ENCODE data around the gene PLA2G3.
"Not testable (repeated sequence)": the region's sequence is repeated elsewhere in the genome, so short reads cannot be mapped to it uniquely, and the experiment has no call there.

The PLA2G3 gene

DNA sequence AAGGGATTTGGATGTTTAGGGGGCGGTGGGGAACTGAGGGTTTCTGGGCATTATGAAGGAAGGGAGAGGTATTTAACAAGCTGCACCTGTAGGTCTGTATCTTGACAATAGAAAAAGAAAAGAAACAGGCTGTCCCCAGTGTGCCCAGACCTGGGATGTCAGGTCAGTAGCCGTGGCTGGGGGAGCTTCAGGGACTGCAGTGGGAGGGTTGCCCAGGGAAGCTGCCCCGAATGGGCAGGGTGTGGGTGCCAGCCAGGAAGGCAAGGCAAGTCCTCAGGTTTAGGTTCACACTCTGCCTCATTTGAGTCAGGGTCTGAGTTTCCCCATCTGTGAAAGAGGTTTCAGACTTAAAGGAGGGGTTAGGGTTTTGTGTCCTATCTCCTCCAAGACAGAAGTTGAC lies 16.0 kb downstream of the PLA2G3 start:
- no peak for DNase-seq (ENCODE audit: low read depth in 1 of 2, low spot score in 1 of 2)

DNA sequence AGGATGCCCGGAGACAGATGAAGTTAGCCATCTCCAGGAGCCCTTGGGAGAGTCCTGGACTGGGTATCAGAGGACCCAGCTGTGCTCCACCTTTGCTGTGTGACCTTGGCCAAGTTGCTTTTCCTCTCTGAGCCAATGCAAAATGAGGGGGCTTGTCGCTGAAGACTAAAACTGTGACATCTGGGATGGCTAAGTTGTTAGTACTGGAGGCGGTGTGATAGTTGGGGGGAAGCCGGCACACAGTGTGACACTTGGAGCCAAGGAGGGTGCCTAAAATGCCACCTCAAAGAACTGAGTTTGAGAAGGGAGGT lies 17.1 kb downstream of the PLA2G3 start:
- no peak for DNase-seq (ENCODE audit: low read depth in 1 of 2, low spot score in 1 of 2)

DNA sequence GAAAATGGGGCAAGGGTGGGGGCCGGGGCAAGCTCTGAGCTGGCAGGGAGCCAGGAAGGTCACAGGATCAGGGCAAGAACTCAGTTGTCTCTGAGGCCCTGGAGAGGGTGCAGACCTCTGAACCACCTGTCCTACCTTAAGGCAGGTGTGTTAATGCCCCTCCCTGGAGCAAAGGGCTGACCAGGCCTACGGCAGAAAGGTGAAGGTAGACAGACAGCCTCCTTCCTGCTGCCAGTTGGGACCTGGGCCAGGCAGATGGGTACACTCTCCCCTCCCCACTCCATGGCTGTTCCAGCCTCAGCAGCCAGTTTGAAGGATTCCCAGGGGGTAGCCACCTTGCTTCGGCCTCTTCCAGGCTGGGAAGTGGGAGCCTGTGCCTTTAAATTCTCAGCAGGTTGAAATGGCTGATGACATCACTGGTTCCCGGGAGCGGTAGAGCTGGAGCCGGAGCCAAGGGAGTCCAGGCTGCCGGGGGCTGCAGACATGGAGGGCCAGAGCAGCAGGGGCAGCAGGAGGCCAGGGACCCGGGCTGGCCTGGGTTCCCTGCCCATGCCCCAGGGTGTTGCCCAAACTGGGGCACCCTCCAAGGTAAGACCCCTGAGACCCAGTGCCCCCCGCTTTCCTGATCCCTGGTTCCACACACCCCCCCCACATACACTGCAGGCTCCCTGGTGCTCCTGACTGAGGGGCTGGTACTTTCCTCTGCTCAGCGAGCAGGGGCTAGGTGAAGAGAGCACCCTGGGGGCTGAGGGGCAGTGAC lies 17.6 kb downstream of the PLA2G3 start, which contains the start of gene INPP5J:
Gene INPP5J, plus strand, starts transcription at position 435 of the 760 bp plus-strand sequence. Its CDS starts 49 bp downstream, at position 484.
- no peak for DNase-seq (ENCODE audit: low read depth in 1 of 2, low spot score in 1 of 2)

DNA sequence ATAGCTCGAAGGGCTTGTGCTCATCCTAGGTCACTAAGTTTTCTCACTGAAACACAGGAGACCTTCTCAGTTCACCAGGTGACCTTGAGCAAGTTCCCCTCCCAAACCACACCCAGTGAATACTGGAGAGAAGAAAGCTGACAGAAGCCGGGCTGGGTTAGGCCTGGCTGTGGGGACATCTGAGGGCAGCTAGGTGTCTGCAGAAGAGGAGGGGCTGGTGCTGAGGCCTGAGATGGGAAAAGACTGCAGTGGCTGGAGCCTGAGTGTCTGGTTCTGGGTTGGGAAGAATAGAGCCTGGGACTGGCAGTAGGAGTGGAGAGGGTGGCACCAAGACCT lies 18.1 kb downstream of the PLA2G3 start:
- no peak for DNase-seq (ENCODE audit: low read depth in 1 of 2, low spot score in 1 of 2)

DNA sequence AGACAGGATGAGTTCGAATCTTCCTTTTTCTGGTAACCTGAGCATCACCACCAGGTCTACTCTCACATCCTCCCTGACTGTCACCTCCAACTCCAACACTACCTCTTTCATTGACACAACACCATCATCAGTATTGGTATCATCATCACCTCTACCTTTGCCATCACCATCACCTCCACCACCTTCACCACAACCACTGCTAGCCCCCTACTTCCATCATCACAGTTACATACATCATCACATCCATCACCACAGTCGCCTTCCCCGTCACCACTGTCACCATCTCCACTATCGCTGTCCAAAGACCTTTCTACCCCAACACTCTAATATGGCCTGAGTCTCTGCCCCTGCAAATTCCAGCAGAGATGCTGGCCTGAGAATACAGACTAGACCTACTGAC lies 18.9 kb downstream of the PLA2G3 start:
- DNase-seq (ENCODE audit: low read depth in 1 of 2, low spot score in 1 of 2), result no peak

DNA sequence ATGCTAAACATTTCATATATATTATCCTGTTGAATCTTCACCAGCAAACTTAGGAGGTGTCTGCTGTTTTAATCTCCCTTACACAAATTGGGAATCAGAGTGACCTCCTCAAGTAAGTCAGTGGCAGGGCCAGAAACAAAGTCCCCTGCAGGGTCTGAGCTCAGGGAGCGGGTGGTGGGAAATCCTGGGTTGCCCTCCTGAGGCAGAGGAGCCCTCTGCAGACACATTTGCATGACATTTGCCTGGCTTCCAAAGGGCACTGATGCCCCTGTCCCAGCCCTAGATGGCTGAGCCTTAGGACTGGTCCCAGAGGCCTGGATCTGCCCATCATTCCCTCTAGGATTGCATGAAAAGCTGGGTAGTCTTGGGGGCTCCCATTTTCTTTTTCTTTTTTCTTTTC lies 19.7 kb downstream of the PLA2G3 start:
- no peak for DNase-seq (ENCODE audit: low read depth in 1 of 2, low spot score in 1 of 2)

DNA sequence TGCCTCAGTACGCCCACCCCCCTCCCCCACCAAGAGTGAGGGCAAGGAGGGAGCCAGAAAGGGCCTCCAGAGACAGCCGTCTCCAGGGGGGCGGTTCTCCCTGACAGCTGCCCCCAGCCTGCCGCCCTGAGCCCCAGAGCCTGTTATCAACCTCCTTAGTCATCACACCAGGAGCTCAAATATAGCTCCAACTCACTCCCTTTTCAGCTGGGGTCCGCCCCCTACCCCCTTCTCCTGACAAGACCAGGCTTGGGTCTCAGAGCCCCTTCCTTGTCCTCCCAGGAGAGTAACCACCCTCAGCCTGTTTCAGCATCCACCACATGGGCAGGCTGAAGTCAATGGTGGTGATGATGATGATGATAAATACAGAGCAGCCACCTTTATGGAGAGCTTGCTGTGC lies 20.1 kb downstream of the PLA2G3 start:
- no peak for DNase-seq (ENCODE audit: low read depth in 1 of 2, low spot score in 1 of 2)

DNA sequence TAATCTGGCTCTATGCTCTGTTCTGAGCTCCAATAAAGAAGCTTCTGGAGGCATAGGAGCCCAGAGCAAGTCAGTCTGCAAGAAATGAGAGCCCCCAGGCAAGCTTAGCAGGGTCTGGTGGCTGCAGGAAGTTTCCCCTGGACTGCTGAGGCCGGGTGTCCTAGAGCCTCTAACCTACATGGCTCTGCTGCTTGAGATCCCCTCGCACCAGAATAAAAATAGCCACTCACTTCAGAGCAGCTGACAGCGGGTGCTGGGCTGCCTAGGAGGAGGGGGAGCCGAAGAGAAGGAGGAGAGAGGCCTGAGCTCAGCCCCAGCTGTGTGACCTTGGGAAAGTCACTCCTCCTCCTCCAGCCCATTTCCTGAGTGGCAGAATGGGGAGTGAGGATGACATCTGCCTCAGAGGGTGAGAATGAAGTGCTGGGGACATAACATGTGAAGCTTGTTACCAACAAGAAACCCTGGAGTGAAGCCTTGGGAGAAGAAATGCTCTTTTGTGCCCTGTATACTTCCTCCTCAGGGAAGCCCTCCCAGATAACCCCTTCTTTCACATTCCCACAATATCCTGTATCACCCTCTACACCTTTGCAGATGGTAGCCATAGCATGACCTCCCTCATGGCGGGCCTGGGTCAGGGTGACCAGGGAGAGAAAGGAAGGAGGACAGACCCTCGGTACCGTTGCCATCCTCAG lies 21.1 kb downstream of the PLA2G3 start:
- no peak for DNase-seq (ENCODE audit: low read depth in 1 of 2, low spot score in 1 of 2)

DNA sequence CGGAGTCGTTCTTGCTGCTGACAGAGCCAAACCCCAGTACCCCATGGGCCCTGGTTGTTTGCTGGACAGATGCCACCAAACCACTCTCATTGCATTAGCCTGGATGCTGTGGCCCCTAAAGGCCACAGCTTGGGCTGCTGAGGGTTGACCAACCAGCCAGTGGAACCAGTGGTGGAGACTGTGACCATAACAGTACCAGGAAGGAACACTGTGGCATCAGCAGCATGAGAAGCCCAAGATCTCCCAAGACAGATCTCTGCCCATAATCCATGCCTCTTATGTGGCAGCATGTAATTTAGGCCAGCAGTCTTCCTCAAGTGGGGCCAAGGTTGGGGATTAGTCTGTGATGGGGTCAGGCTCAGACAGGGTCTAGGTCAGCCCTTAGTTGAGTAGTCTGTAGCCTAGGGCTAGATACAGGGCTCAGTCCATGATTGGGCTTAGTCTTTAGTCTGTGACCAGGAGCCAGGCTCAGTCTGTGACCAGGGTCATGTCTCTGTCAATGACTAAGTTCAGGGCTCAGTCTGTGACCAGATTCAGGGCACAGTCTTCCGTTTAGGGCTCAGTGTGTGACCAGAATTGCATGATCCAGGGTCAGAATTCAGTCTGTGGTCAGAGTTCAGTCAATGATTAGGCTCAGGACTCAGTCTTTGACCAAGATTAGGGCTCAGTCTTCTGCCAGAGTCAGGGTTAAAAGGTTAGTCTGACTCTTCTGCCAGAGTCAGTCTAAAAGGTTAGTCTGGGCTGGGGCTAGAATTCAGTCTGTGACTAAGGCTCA lies 22.1 kb downstream of the PLA2G3 start:
- no peak for DNase-seq (ENCODE audit: low read depth in 1 of 2, low spot score in 1 of 2)

DNA sequence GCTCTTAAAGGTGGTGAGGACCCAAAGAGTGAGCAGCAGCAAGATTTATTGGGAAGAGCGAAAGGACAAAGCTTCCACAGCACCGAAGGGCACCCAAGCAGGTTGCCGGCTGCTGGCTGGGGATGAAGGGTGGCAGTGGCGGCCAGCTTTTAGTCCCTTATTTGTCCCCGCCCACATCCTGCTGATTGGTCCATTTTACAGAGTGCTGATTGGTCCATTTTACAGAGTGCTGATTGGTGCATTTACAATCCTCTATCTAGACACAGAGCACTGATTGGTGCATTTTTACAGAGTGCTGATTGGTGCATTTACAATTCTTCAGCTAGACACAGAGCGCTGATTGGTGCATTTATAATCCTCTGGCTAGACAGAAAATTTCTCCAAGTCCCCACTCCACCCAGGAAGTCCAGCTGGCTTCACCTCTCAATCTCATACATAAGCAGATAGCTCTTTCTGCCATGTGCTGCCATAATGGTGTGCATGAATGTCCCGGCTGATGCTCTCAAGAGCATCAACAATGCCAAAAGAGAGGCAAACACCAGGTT lies 27.7 kb downstream of the PLA2G3 start:
- DNase-seq (ENCODE audit: low read depth in 1 of 2, low spot score in 1 of 2), result not testable (repeated sequence)

DNA sequence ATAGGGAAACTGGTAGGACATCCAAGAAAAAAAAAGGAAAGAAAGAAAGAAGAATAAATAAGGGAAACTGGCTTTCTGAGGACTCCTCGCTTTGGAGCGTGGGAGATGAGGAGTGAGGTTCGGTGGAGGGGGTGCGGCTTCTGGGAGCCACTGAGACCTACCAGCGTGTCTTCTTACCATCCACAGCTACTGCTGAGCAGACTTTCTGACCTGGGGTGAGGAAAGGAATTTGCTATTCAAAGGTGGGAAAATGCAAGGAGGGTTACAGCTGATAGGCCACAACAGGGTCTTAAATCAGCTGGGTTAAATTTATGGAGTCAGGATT lies 32.5 kb downstream of the PLA2G3 start:
- DNase-seq (ENCODE audit: low read depth in 1 of 2, low spot score in 1 of 2), result no peak

DNA sequence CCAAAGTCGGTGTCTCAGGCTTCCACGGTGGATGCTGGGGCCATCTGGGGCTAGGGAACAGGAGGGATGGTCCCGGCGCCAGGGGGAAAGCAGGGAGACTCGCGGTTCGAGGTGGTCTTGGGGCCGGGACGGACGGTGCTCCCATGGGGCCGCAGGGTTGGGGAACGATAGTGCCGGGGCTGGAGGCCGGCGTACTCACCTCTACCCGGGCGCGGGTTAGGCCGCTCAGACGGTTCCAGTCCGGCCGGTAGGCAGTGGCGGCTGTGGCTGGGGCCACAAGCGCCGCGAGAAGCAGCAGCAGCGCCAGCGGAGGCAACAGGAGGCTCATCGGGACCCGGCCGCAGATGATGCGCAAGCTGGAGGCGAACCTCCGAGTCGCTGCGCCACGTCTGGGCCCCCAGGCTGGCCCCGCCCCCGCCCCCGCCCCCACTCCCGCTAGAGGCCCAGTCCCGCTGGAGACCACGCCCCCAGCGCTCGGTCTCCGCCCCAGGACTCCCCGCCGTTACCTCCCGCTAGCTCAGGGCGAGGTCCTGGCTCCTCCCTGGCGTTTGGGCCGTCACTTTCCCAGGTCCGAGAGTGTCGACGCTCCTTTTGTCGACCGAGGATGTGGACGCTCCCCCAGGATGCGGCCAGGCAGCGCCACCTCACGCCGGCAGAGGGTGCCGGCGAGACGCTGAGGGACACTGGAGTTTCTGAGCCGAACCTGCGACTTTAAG lies 33.0 kb downstream of the PLA2G3 start, which contains the start of gene SELENOM:
Gene SELENOM, minus strand, starts transcription at position 391 of the 716 bp plus-strand sequence. Its CDS starts 63 bp downstream, at position 328.
- peak; percentile 69 to 73 for DNase-seq (ENCODE audit: low read depth in 1 of 2, low spot score in 1 of 2)

DNA sequence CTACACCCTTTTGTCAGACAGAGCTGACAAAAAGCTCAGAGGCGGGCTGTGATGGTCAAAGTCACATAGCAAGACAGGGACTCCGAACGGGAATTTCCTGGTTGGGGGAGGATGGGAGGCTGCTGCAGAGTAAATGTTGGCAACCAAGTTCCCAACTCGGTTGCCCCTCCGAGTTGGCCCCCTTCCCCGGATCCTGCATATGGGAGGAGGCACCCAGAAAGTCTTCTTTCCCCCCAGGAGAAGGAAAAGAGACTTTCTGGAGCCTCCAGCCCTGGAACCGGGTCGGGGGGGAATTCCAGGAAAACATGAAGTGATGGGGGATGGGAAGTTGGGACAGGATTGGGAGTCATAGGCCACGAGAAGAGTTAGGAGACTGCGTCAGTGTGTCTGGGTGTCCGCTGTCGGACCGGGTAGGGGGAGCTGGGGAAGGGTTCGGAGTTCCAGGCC lies 33.6 kb downstream of the PLA2G3 start:
- no peak for DNase-seq (ENCODE audit: low read depth in 1 of 2, low spot score in 1 of 2)

DNA sequence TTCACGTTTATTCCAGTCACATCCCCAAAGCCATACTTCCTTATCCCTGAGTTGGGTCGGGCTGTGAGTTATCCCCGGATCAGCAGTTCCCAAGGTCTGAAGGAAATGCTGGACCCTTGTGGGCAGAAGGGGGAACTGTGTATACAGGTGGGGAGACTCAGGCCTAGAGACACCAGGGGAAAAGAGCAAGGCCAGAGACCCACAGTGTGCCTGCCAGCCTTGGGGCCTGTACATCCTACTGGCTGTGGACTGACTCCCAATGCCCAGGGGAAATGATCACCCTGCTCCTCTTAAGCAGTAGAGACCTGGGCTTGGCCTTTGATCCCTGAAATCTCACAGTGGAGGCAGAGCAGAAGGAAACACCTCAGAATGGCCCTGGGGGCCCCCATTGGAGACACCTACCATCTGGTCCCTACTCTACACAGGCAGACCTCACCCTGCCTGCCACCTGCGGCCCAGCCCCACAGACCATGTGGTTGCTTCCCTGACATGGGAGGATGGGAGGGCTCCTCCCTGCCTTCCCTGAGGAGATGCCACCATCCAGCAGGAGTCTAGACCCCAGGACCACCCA lies 34.2 kb downstream of the PLA2G3 start:
- DNase-seq (ENCODE audit: low read depth in 1 of 2, low spot score in 1 of 2), result no peak

DNA sequence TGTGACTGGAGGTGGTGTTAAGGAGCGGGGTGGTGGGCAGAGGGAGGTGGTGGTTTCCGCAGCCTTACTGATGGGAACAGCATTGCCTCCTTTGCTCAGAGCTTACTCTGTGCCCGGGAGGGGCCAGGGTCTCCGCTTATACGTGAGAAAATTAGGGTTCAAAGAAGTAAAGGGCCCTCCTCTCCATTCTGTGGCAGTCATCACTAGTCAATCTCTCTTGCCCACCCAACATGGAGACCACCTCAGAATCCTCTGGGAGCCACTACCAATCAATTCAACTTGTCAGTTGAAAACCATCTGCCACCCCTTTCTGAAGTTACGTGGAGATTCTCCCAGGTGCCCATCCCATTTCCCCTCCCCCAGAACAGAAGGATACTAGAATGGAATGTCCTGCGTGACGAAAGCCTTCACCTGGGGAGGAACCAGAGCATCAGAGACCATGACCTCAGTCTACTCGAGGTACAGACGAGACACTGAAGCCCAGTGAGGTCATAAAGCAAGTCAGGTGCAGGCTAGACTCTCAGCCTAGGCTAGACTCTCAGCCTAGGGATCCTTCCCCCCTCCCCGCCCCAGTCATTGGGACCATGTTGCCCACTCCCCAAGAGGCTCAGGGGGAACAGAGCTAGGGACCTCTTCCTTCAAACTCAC lies 34.9 kb downstream of the PLA2G3 start:
- DNase-seq (ENCODE audit: low read depth in 1 of 2, low spot score in 1 of 2), result no peak

DNA sequence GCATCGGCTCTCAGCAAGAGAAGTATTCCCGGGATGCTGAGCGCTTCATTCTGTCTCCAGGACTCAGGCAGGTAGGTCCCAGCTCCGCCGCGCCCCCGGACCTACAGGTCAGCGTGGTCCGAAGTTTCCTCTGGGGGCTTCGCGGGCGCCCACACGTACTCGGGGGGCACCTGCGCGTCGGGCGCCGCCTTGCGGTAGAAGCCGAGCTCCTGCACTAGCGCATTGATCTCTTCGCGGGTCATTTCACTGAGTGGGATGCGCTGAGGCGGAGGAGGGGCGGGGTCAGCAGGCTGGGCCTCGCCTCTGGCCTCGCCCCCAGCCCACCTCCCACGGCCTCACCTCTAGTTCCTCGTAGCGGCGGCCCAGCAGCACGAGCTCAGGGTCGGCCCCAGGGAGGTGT lies 35.4 kb downstream of the PLA2G3 start:
- DNase-seq (ENCODE audit: low read depth in 1 of 2, low spot score in 1 of 2), result no peak

DNA sequence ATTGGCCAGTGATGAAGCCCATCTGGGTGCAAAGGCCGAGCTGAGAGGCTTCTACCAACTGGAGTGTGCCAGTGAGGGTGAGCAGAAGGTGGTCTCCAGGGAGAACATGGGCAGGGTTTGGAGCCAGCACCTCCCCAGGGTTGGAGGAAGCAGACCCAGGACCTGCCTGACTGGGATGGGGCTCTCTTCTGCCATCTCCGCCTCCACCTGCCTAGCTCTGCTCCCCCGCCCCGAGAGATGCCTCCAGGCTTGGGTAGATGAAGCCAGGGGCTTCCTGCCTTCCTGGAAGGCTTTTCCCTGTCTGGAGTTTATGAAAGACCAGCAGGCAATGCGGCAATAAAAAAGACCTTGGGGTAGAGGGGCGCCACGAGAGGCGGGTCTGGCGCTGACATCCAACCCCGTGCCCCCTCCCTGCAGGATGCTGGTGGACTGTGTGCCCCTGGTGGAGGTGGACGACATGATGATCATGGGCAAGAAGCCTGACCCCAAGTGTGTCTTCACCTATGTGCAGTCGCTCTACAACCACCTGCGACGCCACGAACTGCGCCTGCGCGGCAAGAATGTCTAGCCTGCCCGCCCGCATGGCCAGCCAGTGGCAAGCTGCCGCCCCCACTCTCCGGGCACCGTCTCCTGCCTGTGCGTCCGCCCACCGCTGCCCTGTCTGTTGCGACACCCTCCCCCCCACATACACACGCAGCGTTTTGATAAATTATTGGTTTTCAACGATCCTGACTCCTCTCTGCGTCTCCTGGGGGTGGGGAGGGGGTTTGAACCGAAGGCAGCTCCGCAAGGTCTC lies 36.2 kb downstream of the PLA2G3 start:
- DNase-seq (ENCODE audit: low read depth in 1 of 2, low spot score in 1 of 2), result no peak

DNA sequence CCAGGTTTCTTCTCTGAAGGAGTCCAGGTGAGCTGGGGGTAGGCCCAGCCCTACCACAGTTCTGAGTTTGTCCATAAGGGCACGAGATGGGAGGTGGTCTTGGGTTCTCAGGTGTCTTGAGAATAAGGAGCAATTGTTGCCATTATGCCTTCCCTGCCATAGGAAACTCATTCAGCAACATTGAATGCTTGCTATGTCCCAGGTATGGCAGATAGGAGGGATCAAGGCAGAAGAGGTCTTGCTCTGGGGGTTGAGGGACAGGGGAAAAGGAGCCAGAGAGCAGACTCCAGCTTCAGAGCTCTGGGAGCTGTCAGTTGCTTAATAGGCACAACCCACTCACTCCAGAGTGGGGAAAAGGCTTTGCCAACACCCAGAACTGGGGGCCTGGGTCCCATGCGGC lies 37.2 kb downstream of the PLA2G3 start:
- no peak for DNase-seq (ENCODE audit: low read depth in 1 of 2, low spot score in 1 of 2)

DNA sequence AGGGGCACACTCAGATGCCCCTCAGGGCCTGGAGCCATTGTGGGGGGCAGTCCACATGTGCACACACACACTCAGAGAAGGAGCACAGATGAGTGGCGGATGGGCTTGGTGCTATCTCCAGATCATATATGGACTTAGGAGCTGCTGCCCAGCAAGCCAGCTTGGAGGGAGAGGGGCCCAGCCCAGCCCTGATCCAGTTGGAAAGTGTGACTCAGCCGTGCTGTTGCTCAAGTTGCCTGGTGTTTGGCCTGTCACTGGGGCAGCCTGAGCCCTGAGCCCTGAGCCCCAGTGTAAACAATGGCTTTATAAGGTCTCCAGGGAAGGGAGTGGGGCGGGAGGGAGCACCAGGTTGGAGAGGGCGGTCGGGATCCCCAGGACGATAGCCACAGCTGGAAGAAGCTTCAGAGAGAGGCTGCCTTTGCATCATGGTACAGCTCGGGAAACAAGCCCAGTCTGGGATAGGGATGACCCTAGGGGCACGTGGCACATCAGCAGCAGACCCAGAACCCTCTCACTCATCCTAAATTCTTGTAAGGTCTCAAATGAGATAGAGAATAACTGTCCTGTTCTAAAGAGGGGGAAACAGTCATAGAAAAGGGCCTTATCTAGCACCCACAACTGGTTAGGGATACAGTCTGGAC lies 37.7 kb downstream of the PLA2G3 start:
- no peak for DNase-seq (ENCODE audit: low read depth in 1 of 2, low spot score in 1 of 2)
